Ishikawa (cell line): Measurements from ENCODE around the gene JCAD.

Source experiments
- CREB1 ChIP-seq: IDR thresholded peaks from 2 replicates; pipeline ENCODE4 v1.6.1; 2012; ENCODE audit warnings: low read depth
- RAD21 ChIP-seq: IDR thresholded peaks from 2 replicates; pipeline ENCODE4 v1.6.1; 2012; ENCODE audit warnings: low read depth

DNA sequence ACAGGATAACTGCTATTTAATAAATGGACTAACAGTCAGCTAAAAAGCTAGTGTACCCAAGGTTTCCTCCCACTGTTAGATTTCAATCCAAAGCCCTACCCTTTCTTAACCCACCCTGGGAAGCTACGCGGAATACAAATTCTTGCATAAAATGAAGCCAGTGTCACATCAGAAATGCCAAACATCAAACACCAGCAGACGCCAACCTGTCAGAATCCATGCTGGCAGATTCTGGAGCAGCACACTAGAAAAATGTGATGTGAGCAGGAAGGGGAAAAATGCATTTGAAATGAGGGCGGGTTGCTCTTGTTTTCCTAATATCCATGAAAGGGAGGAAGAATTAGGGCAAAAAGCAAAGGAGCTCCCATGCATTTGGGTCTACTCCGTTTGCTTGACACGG is 16.1 kb upstream of the JCAD start:
- TF ChIP-seq RAD21 (no peak), CREB1 (no peak)
